ENCODE data around the gene CDH23. TPM values are rescaled to one million over a fixed set of nuclear protein-coding genes. Genes with fewer than 3 reads are reported as not detected.
A peak's percentile ranks its signal among the peaks of the same experiment; 100 is the strongest.

The CDH23 gene
- total RNA-seq, 8 experiments from 2014 or later: 1.6 to 81.3 (median 3.3) TPM

DNA sequence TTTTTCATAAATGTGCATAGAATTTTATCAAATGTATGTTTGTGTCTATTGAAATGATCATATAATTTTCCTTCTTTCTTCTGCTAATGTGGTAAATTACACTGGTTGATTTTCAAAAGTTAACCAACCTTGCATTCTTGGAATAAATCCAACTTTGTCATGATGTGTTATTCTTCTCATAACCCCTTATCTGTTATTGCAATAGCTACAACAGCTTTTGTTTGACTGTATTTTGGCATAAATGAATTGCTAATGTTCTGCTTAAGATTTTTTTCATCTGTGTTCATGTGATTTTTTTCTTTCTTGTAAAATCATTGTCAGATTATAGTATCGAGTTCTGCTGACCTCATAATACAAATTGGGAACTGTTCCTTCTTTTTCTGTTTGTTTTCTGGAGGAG lies 17.6 kb downstream of the CDH23 start:
- 14 to 100% (median 57%) methylated on average over 1 of the region's 1 CpG; no CpG with 5 or more reads in 1 of the 10 experiments for WGBS, 10 experiments
- peak in 1 of 8 experiments; percentile 30 for ATAC-seq (replicated peaks in 6 of 8)
- no peak overlapping the region for H3K27ac ChIP-seq
- in situ Hi-C loops (cut with MboI; ENCODE audit: low pct_unique_long_range_greater_than_20kb in 2 of 9, low sequenced_read_pairs in 9 of 9, unreplicated experiment in 9 of 9): no loop called here
- H3K4me3 ChIP-seq: no peak overlapping the region
- no peaks in the 10 kb centered on the region for H3K4me1 ChIP-seq (replicated peaks in 1 of 2)

DNA sequence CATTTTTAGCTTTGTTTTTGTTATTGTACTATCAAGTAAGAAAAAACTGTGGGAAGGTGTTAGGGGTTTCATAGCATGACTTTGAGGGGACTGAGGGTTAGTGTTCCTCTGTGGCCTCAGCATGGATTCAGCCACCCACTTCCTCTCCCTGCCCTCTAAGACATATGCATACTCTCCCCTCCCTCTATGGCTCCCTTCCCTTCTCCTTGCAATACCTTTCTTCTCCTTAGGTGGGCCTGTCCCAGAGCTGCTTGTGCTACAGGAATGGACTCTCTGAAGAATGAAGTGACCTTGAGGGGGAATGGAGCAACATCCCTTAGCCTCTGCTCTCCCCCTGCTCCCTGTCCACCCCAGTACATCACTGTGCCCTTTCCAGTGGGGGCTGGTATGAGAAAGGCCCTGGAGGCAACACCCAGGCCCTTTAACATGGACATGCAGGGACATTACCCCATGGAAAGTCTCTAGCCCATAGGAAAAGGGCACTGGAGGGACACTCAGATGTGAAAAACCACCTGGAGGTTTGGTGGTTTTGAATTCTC lies 22.4 kb downstream of the CDH23 start:
- in situ Hi-C loops (cut with MboI; ENCODE audit: low pct_unique_long_range_greater_than_20kb in 2 of 9, low sequenced_read_pairs in 9 of 9, unreplicated experiment in 9 of 9): no loop called here
- Histone ChIP-seq H3K4me1 (replicated peaks in 1 of 2) (no peaks in the 10 kb centered on the region), H3K4me3 (no peak overlapping the region), H3K27ac (no peak overlapping the region)
- ATAC-seq (replicated peaks in 6 of 8): peak in 2 of 8 experiments; percentile 30 to 50

DNA sequence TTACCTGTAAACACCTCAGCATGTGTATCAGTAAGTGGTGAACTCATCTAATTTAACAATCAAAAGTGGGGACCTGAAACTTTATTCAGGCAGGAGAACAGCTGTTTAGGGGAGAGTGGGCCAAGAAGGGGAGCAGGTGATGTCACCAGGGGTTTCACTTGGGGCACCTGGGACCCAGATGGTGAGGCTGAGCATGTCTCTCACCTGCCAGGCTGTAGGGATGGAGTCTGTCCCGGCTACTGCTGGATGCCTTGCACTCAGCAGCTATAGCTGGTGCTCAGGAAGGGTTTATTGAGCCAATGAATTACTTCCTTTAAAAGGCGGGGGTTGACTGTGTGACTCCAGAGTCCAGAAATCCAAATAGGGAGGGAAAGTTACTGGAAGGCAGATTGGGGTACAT lies 23.0 kb downstream of the CDH23 start:
- no peaks in the 10 kb centered on the region for H3K4me1 ChIP-seq (replicated peaks in 1 of 2)
- WGBS, 10 experiments: 30 to 100% (median 88%) methylated on average over 1 to 2 of the region's 2 CpGs; no CpG with 5 or more reads in 4 of the 10 experiments
- no peak for ATAC-seq (replicated peaks in 6 of 8)
- no peak overlapping the region for H3K27ac ChIP-seq
- H3K4me3 ChIP-seq: no peak overlapping the region
- in situ Hi-C loops (cut with MboI; ENCODE audit: low pct_unique_long_range_greater_than_20kb in 2 of 9, low sequenced_read_pairs in 9 of 9, unreplicated experiment in 9 of 9): no loop called here

DNA sequence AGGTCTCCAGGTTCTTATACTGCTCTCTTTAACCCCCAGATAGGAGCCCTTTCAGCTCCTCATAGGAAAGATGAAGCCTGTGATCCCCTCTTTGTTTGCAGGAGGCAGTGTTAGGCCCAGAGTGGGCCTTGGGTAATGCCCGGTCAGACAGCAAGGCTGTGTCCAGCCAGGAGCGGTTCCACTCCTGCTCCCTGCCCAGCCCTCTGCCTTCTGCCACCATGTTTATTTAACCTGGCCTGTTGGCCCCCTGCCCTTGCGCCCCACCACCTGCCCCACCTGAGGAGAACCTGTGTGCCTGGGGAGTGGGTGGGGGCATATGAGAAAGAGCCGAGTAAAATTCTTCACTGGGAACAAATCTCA lies 24.3 kb downstream of the CDH23 start:
- Histone ChIP-seq H3K4me1 (replicated peaks in 1 of 2) (no peaks in the 10 kb centered on the region), H3K27ac (no peak overlapping the region), H3K4me3 (no peak overlapping the region)
- no peak for ATAC-seq (replicated peaks in 6 of 8)
- WGBS, 10 experiments: 58 to 79% (median 75%) methylated on average over 2 of the region's 4 CpGs; no CpG with 5 or more reads in 7 of the 10 experiments
- in situ Hi-C loops (cut with MboI; ENCODE audit: low pct_unique_long_range_greater_than_20kb in 2 of 9, low sequenced_read_pairs in 9 of 9, unreplicated experiment in 9 of 9): no loop called here

DNA sequence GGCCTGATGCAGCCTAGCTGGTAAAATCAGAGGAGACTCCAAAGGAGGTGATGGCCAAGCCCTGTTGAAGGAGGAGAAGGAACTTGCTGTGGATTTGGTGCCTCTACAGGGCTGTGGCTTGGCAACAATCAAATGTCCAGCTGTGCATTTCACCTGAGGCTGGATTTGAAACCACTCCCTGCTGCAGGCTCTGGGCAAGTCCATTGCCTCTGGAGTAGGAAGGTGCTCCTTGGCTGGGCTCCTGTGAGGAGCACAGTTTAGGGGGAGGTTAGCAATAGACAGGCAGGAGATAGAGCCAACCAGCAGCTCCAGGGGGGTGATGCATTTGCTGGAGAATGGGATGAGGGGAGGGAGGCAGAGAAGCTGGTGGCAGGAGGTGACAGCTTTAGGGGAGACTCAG lies 26.5 kb downstream of the CDH23 start:
- Histone ChIP-seq H3K4me3 (no peak overlapping the region), H3K27ac (no peak overlapping the region), H3K4me1 (replicated peaks in 1 of 2) (no peaks in the 10 kb centered on the region)
- ATAC-seq (replicated peaks in 6 of 8): peak in 3 of 8 experiments; percentile 59 to 76 (median 66)
- in situ Hi-C loops (cut with MboI; ENCODE audit: low pct_unique_long_range_greater_than_20kb in 2 of 9, low sequenced_read_pairs in 9 of 9, unreplicated experiment in 9 of 9): no loop called here

DNA sequence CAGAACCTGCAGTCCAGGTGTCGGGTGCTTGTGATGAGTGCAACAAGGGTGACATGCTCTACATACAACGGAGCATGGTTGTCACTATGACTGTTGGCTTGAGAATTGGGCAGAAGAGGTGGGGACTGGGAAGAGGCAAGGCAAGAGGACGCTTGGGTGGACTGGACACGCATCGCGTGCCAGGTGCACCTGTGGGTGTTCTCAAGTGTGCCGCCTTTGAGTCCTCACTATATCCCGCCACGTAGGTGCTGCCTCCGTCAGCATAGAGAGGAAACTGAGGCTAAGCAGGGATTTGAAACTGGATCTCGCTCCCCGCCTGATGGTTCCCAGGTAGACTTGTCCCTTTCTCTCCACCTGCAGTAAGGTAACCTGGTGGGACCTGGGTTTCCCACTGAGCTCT lies 27.2 kb downstream of the CDH23 start:
- WGBS, 10 experiments: 60 to 97% (median 91%) methylated on average over 1 to 10 of the region's 12 CpGs; no CpG with 5 or more reads in 4 of the 10 experiments
- H3K27ac ChIP-seq: no peak overlapping the region

DNA sequence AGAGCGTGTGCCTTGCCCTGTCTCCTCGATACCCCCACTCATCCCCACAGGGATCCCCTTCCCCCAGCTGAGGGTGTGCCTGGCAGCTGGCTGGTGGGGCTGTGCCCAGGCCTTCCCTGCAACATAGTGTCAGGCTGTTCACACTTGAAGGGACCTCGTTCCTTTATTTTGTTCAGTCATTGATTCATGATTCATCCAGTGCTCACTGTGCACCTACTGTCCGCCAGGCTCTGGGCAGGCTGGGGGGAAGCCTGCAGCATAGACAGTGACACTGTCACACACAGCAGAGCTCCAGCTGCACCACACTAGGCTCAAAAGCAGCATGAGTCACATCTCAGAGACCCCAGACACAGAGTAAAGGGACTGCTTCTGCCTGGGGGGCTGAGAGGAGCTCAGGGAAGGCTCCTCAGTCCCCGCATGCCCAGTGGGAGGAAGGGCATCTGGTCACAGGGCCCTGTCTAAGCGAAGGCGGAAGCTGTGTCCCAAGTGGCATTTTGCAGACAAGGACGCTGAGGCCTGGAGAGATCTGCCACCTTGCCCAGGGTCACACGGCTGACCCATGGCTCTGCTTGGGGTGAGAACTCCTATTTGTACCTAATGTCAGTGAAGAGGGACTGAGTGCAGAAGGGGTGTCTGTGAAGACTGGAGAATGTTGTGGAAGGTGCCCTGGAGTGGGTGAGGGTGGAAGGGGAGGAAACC lies 27.9 kb downstream of the CDH23 start:
- in situ Hi-C loops (cut with MboI; ENCODE audit: low pct_unique_long_range_greater_than_20kb in 2 of 9, low sequenced_read_pairs in 9 of 9, unreplicated experiment in 9 of 9): no loop called here
- Histone ChIP-seq H3K27ac (no peak overlapping the region), H3K4me3 (no peak overlapping the region), H3K4me1 (replicated peaks in 1 of 2) (no peaks in the 10 kb centered on the region)
- WGBS, 10 experiments: 0 to 100% (median 93%) methylated on average over 1 to 5 of the region's 9 CpGs; no CpG with 5 or more reads in 2 of the 10 experiments
- ATAC-seq (replicated peaks in 6 of 8): no peak

More for the DNA sequence above, 27.2 kb downstream of the CDH23 start:
- ATAC-seq (replicated peaks in 6 of 8): no peak
- in situ Hi-C loops (cut with MboI; ENCODE audit: low pct_unique_long_range_greater_than_20kb in 2 of 9, low sequenced_read_pairs in 9 of 9, unreplicated experiment in 9 of 9): no loop called here
- H3K4me3 ChIP-seq: no peak overlapping the region
- H3K4me1 ChIP-seq (replicated peaks in 1 of 2): no peaks in the 10 kb centered on the region

DNA sequence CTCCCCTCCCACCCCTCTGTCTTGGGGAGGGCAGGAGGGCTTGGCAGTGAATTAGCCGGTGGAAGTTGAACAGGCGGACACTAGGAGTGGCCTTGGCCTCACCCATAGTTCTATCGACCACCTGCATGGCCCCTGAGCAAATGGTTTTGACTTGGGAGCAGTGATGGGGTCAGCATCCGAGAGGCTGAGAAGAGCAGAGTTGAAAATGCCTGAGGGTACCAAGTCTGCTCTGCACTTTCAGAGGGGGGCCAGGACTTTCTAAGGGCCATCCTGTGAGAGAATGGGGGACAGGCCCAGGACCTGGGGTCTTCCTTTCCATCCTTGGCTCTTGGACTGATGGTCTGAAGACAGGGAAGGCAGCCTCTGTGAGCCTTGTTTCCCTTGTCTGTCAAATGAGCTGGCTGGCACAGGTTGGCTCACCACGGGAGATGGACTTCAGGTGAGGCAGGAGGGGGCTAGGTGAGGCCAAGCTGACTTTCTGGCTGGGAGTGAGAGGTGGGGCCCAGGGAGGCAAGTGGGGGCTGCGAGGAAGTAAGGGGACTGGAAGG lies 29.4 kb downstream of the CDH23 start:
- Histone ChIP-seq H3K4me3 (no peak overlapping the region), H3K4me1 (replicated peaks in 1 of 2) (peaks cover 2 to 5% of the 10 kb centered on the region in 2 donors), H3K27ac (no peak overlapping the region)
- ATAC-seq (replicated peaks in 6 of 8): no peak
- 0 to 92% (median 60%) methylated on average over 1 to 3 of the region's 6 CpGs; no CpG with 5 or more reads in 3 of the 10 experiments for WGBS, 10 experiments
- in situ Hi-C loops (cut with MboI; ENCODE audit: low pct_unique_long_range_greater_than_20kb in 2 of 9, low sequenced_read_pairs in 9 of 9, unreplicated experiment in 9 of 9): no loop called here

DNA sequence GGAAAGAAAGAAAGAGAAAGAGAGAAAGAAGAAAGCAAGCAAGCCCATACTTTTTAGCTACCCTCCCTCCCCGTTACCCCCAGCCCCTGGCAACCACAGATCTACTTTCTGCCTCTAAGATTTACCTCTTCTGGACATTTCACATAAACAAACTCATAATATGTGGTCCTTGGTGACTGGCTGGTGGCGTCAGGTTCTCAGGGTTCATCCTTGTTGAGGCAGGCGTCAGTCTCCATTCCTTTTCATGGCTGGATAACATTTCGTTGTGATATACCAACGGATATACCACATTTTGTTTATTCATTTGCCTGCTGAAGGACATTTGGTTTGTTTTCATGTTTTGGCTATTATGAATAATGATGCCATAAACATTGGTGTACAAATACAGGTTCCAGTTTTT lies 30.5 kb downstream of the CDH23 start:
- Histone ChIP-seq H3K4me1 (replicated peaks in 1 of 2) (peaks cover 8 to 15% of the 10 kb centered on the region in 2 donors), H3K27ac (no peak overlapping the region), H3K4me3 (no peak overlapping the region)
- no peak for ATAC-seq (replicated peaks in 6 of 8)
- in situ Hi-C loops (cut with MboI; ENCODE audit: low pct_unique_long_range_greater_than_20kb in 2 of 9, low sequenced_read_pairs in 9 of 9, unreplicated experiment in 9 of 9): no loop called here
- 36 to 100% (median 83%) methylated on average over 1 to 5 of the region's 5 CpGs; no CpG with 5 or more reads in 1 of the 10 experiments for WGBS, 10 experiments

DNA sequence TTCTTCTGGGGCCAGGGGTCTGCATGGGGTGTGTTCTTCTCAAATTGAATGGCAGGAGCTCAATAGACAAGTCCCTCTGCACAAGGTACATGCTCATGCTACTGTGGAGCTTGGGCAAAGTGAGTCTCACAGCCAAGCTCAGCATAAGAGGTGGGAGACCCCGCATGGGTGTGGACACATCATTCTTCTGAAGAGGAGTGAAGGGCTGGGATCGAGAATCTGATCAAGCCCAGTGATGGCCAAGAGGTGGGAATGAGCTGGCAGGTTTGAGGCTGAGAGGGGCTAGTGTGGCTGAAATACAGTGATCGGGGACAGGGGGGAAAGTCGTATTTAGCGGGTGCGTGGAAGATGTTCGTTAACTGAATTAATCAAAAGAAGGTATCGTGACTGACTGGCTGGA lies 32.6 kb downstream of the CDH23 start:
- in situ Hi-C loops (cut with MboI; ENCODE audit: low pct_unique_long_range_greater_than_20kb in 2 of 9, low sequenced_read_pairs in 9 of 9, unreplicated experiment in 9 of 9): no loop called here
- peaks cover 8 to 15% of the 10 kb centered on the region in 2 donors for H3K4me1 ChIP-seq (replicated peaks in 1 of 2)
- no peak overlapping the region for H3K27ac ChIP-seq
- ATAC-seq (replicated peaks in 6 of 8): no peak
- WGBS, 10 experiments: 47 to 100% (median 83%) methylated on average over 2 to 7 of the region's 8 CpGs; no CpG with 5 or more reads in 3 of the 10 experiments
- no peak overlapping the region for H3K4me3 ChIP-seq

DNA sequence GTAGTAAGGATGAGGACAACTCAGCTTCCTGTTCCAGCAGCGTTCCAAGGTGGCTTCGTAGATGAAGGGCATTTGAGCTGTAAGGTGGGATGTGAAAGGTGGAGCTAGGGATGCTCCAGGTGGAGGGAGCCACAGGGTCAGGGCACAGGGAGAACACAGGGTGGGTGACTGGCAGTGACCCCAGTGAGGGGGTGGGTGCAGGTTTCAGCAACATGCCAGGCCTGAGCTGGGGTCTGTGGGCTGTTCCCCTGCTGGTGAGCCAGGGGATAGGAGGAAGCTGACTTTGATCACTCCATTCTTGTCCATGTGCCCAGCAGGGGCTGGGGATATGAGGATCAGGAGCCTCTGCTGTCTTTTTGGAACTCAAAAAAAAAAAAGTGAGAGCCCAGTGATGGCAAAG lies 33.2 kb downstream of the CDH23 start:
- Histone ChIP-seq H3K4me1 (replicated peaks in 1 of 2) (peaks cover 8 to 15% of the 10 kb centered on the region in 2 donors), H3K4me3 (no peak overlapping the region), H3K27ac (no peak overlapping the region)
- in situ Hi-C loops (cut with MboI; ENCODE audit: low pct_unique_long_range_greater_than_20kb in 2 of 9, low sequenced_read_pairs in 9 of 9, unreplicated experiment in 9 of 9): no loop called here
- peak in 1 of 8 experiments; percentile 18 for ATAC-seq (replicated peaks in 6 of 8)
- WGBS, 10 experiments: 80 to 100% (median 83%) methylated on average over 1 of the region's 2 CpGs; no CpG with 5 or more reads in 7 of the 10 experiments

DNA sequence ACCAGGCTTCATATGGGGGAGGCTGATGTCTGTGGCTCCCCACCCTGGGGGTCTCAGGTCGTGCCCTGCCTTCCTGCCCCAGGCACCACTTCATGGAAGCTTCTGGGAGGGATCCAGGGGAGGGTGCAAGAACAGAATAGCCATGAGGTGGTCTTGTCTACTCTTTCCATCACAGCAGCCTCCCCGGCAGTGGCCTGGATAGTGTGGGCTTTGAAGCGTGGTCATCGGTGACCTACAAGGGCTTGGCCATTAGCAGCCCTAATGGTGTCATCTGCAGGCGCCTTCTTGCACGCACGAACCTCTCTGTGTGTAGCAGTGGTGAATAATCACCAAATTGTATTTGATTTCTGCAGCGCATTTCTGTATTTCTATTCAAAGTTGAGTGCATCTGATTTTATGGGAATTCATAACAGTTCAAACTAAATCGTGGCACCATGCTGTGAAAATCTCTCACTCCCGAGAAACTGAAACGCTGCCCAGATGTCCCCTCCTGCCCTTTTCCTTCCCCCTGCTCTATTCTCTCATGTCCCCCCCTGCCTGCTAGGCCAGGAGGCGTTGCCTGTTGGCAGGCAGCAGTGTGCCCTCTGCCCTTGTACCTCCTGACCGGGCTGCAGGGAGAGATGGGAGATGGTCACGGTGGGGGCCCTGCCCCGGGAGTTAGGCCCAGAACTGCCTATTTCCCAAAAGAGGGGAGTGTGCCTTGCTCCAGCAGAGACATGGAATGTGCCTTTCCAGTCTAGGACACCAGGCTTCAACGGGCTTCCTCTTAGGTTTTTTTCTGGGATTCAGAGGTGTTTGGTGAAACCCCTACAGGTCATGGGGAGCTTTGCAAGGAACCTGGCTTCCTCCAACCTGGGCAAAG lies 34.8 kb downstream of the CDH23 start:
- in situ Hi-C loops (cut with MboI; ENCODE audit: low pct_unique_long_range_greater_than_20kb in 2 of 9, low sequenced_read_pairs in 9 of 9, unreplicated experiment in 9 of 9): no loop called here
- ATAC-seq (replicated peaks in 6 of 8): peak in 5 of 8 experiments; percentile 61 to 89 (median 74)
- WGBS, 10 experiments: 0 to 100% (median 75%) methylated on average over 1 to 12 of the region's 16 CpGs; no CpG with 5 or more reads in 2 of the 10 experiments
- no peak overlapping the region for H3K4me3 ChIP-seq
- peaks cover 8 to 15% of the 10 kb centered on the region in 2 donors for H3K4me1 ChIP-seq (replicated peaks in 1 of 2)
- H3K27ac ChIP-seq: no peak overlapping the region

Data from motor neuron (in vitro differentiated cells).